PC-3 (cell line): ENCODE results near the gene PPARD. TPM values are rescaled to one million over a fixed set of nuclear protein-coding genes. Genes with fewer than 3 reads are reported as not detected.
"Not testable (repeated sequence)": the region's sequence is repeated elsewhere in the genome, so short reads cannot be mapped to it uniquely, and the experiment has no call there.

Source experiments
- ATAC-seq: fragments of 200-7000 bp; cut with Tn5 transposase; 2 replicates; pipeline ENCODE4 v1.9.1; 2020; ENCODE audit warnings: mild to moderate bottlenecking, moderate library complexity
- BruUV-seq: library from RNA; stranded (reverse); fragments of 400-500 nt; replicated peaks from 2 replicates; lab custom pipeline; 2021; lab: Mats Ljungman, UMichigan
- CTCF ChIA-PET: fragments of 300-600 bp; sonication (Branson Sonifier 250); formaldehyde crosslinking; loops from one replicate; lab custom pipeline; 2022; ENCODE audit warnings: antibody characterized with exemption; lab: Charles Lee
- POLR2A ChIA-PET: fragments of 300-600 bp; sonication (Branson Sonifier 250); formaldehyde crosslinking; loops from one replicate; lab custom pipeline; 2022; ENCODE audit warnings: antibody characterized with exemption; ENCODE audit not compliant: unreplicated experiment; lab: Charles Lee
- DNase-seq: peaks from one replicate; pipeline ENCODE4 v3.0.0-alpha.2; 2015
- H2AFZ ChIP-seq: fragments of 300-600 bp; sonication (generic); 2 replicates; pipeline ENCODE4 v1.6.0; 2016; ENCODE audit warnings: antibody characterized with exemption, low read length
- H3F3A ChIP-seq: fragments of 300-600 bp; sonication (generic); one replicate; pipeline ENCODE4 v1.6.0; 2017; ENCODE audit warnings: antibody characterized with exemption, low read length, control low read depth, mild to moderate bottlenecking; ENCODE audit not compliant: unreplicated experiment
- H3K27ac ChIP-seq: fragments of 300-600 bp; sonication (generic); 2 replicates; pipeline ENCODE4 v1.5.1; 2016; ENCODE audit warnings: mild to moderate bottlenecking, low read length
- H3K27me3 ChIP-seq: fragments of 300-600 bp; sonication (generic); 2 replicates; pipeline ENCODE4 v1.6.1; 2016; ENCODE audit warnings: low read length, mixed read lengths
- H3K36me3 ChIP-seq: fragments of 300-600 bp; sonication (generic); 2 replicates; pipeline ENCODE4 v1.6.1; 2016; ENCODE audit warnings: low read depth, mixed run types, low read length, mixed read lengths
- H3K4me1 ChIP-seq: fragments of 300-600 bp; sonication (generic); 2 replicates; pipeline ENCODE4 v1.5.1; 2016; ENCODE audit warnings: low read length; ENCODE audit not compliant: insufficient read depth
- H3K4me2 ChIP-seq: fragments of 300-600 bp; sonication (generic); 2 replicates; pipeline ENCODE4 v1.6.0; 2016; ENCODE audit warnings: low read length
- H3K4me3 ChIP-seq: fragments of 300-600 bp; sonication (generic); 2 replicates; pipeline ENCODE4 v1.5.1; 2016; ENCODE audit warnings: mild to moderate bottlenecking, low read length, mixed read lengths
- H3K79me2 ChIP-seq: fragments of 300-600 bp; sonication (generic); 2 replicates; pipeline ENCODE4 v1.6.1; 2017; ENCODE audit warnings: low read length, mixed read lengths
- H3K9ac ChIP-seq: fragments of 300-600 bp; sonication (generic); 2 replicates; pipeline ENCODE4 v1.6.0; 2016; ENCODE audit warnings: mild to moderate bottlenecking, low read length
- H3K9me2 ChIP-seq: fragments of 300-600 bp; sonication (generic); replicated peaks from 2 replicates; pipeline ENCODE4 v1.6.1; 2016; ENCODE audit warnings: mixed run types, low read length, mixed read lengths
- H3K9me3 ChIP-seq: fragments of 300-600 bp; sonication (generic); 2 replicates; pipeline ENCODE4 v1.6.1; 2016; ENCODE audit warnings: low read length, mixed read lengths
- H4K20me1 ChIP-seq: fragments of 300-600 bp; sonication (generic); 2 replicates; pipeline ENCODE4 v1.6.1; 2016; ENCODE audit warnings: low read length, mixed read lengths
- CTCF ChIP-seq: fragments of 300-600 bp; sonication (generic); conservative IDR thresholded peaks from 2 replicates; pipeline ENCODE4 v1.5.1; 2017; ENCODE audit warnings: antibody characterized with exemption, low read depth, mild to moderate bottlenecking, low read length
- EZH2 ChIP-seq: fragments of 300-600 bp; sonication (generic); IDR thresholded peaks from one replicate; pipeline ENCODE4 v1.6.1; 2017; ENCODE audit warnings: antibody characterized with exemption, mild to moderate bottlenecking, low read length; ENCODE audit not compliant: unreplicated experiment
- EZH2phosphoT487 ChIP-seq: fragments of 300-600 bp; sonication (generic); IDR thresholded peaks from 2 replicates; pipeline ENCODE4 v1.6.1; 2018; ENCODE audit warnings: mild to moderate bottlenecking, antibody characterized with exemption, low read length, borderline replicate concordance
- intact Hi-C: fragments of 100-400 bp; cut with micrococcal nuclease; formaldehyde crosslinking; loops from 2 replicates; pipeline ENCODE4 v1.9.0; 2023
- total RNA-seq: library from RNA; depleted of rRNA; stranded (reverse); fragments of >200 nt; gene quantifications from 2 replicates; pipeline ENCODE4 v1.2.3, GENCODE V29; 2014

PPARD gene
- total RNA-seq, 1 experiment from 2014 or later = 24.5 TPM

- no TSS peak for BruUV-seq
- ChIA-PET CTCF (no interaction called here), POLR2A (no interaction called here)
Measured at GRCh38 chr6:35388772-35389352, 46.5 kb downstream of the PPARD start.

GRCh38 chr6:35389386-35389785 lies 47.0 kb downstream of the PPARD start:
- ATAC-seq, POLR2A ChIA-PET, CTCF ChIA-PET, intact Hi-C loops, H3K9me3 ChIP-seq, H2AFZ ChIP-seq, H3K27me3 ChIP-seq, BruUV-seq, H3K4me2 ChIP-seq, H3K4me3 ChIP-seq, H3K36me3 ChIP-seq, H4K20me1 ChIP-seq, H3K9me2 ChIP-seq, DNase-seq: not testable (repeated sequence)
- H3K27ac ChIP-seq = peak overlapping the region; percentile 99
- H3K4me1 ChIP-seq = peaks cover 50% of the 10 kb centered on the region
- H3F3A ChIP-seq = peaks cover 15% of the 10 kb centered on the region
- peaks cover 57% of the 10 kb centered on the region for H3K79me2 ChIP-seq
- H3K9ac ChIP-seq = peak overlapping the region; percentile 95

More at GRCh38 chr6:35388772-35389352, 46.5 kb downstream of the PPARD start:
- Histone ChIP-seq H3K4me1 (peaks cover 44% of the 10 kb centered on the region), H3K36me3 (no peaks in the 10 kb centered on the region), H3K4me3 (no peak overlapping the region), H3K79me2 (peaks cover 52% of the 10 kb centered on the region), H3F3A (peaks cover 15% of the 10 kb centered on the region), H3K27me3 (no peaks in the 10 kb centered on the region), H3K4me2 (no peak overlapping the region), H2AFZ (no peak overlapping the region), H3K27ac (peak overlapping the region; percentile 99; the same call in 1 of the 2 replicates), H3K9me3 (no peaks in the 10 kb centered on the region), H4K20me1 (no peaks in the 10 kb centered on the region), H3K9ac (no peak overlapping the region), H3K9me2 (no peaks in the 10 kb centered on the region)
- intact Hi-C loops = no loop called here
- no peak for DNase-seq
- no peak for ATAC-seq
- TF ChIP-seq CTCF (no peak), EZH2 (no peak), EZH2phosphoT487 (no peak)

GRCh38 chr6:35391240-35391968 lies 49.0 kb downstream of the PPARD start:
- Histone ChIP-seq H4K20me1 (no peaks in the 10 kb centered on the region), H3K27ac (peak overlapping the region; percentile 99), H3K9me3 (no peaks in the 10 kb centered on the region), H3K27me3 (no peaks in the 10 kb centered on the region), H3K4me1 (peaks cover 55% of the 10 kb centered on the region), H3K9me2 (no peaks in the 10 kb centered on the region), H3K36me3 (no peaks in the 10 kb centered on the region), H3F3A (peaks cover 15% of the 10 kb centered on the region), H3K4me3 (peak overlapping the region; percentile 29; the same call in 1 of the 2 replicates), H2AFZ (no peak overlapping the region), H3K9ac (peak overlapping the region; percentile 95), H3K79me2 (peaks cover 74% of the 10 kb centered on the region), H3K4me2 (peak overlapping the region; percentile 73)
- POLR2A ChIA-PET = interaction anchor here (0.6 to 1.4 kb wide), 4 partner anchors 10 to 394 kb away, joined by 3 to 18 read pairs (median 8); no protein-coding TSS in a partner anchor
- intact Hi-C loops = loop anchor here (1.0 kb wide), 3 partner anchors 24 to 49 kb away; partner anchors contain the start of gene PPARD
- BruUV-seq = TSS peak; percentile 90
- DNase-seq (peak; percentile 99), ATAC-seq (peak; percentile 75)
- TF ChIP-seq EZH2 = no peak
- TF ChIP-seq CTCF = peak; percentile 22; the same call in 1 of the 2 replicates
- CTCF ChIA-PET = interaction anchor here (0.9 to 1.6 kb wide), 3 partner anchors 24 to 58 kb away, joined by 3 to 7 read pairs (median 4); no protein-coding TSS in a partner anchor
